Amniotic epithelial cell (primary cell): Measurements from ENCODE around the gene HOXD13.
A peak's percentile ranks its signal among the peaks of the same experiment; 100 is the strongest.

ENCODE experiments used
- DNase-seq: peaks from one replicate; pipeline ENCODE4 v3.0.0-alpha.2; 2010; ENCODE audit warnings: low read depth

Gene HOXD13

DNA sequence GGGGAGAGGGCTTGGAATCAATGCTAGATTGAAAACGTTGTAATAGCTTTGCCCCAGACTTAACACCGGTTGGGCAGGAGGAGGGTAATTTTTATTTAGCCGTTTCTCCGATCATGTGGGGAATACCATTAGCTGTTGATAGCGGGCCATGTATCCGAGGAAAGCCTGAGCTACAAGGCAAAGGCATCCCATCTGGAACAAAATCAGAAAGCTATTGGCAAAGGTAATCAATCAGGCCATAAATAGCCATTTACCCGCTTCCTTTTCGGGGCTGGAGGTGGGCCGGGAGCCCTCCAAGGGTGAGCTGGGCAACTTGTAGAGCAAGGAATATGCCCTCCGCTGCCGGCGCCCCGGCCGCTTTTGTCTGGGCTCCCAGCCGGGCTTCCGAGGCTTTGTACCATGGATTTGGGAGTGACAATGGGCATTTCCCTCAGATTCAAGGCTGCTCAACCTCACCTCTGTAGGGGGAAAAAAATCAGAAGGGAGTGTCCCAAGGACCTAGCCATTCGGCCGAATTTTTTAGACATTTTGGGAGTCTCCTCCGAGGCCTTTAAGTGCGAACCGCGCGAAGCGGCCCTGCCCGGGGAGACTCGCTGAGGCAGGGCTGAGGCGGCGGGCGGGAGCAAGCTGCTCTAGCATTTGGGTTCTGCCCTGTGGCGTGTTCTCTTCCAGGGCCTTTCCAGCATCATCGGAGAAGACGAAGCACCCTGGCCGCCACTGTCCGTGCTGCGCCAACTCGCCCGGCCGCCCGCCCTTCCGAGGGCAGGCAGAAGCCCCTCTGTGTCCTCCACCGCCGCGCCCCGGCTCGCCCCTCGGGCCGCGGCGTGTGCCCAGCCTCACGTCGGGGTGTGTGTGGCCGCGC, 28.9 kb downstream of the HOXD13 start:
- DNase-seq, result no peak

DNA sequence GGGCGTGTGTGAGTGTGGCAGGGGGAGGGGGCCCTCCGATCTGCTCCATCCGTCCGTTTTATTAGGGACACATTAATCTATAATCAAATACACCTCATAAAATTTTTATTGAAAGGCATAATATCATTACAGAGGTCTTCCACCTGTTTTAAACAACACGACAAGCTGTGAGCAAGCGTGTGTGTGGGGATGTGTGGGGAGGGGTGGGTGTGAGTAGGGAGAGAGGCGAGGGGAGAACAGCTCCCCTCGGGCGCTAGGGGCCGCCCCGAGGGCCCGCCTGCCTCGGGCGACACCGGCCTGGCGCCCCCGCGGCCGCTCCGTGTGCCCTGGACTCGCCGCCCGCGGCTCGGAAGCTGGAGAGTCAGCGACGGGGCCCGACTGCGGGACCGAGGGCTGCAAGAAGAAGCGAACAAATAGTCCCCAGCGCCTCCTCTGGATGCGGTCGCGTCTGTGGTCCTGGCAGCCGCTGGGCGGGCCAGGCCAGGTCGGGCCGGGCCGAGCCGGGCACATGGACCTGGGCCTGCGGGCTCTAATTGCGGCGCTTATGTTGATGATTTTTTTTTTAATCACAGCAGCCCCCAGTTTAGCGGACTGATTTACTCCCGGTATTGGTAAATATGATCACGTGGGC, 29.6 kb downstream of the HOXD13 start:
- no peak for DNase-seq

DNA sequence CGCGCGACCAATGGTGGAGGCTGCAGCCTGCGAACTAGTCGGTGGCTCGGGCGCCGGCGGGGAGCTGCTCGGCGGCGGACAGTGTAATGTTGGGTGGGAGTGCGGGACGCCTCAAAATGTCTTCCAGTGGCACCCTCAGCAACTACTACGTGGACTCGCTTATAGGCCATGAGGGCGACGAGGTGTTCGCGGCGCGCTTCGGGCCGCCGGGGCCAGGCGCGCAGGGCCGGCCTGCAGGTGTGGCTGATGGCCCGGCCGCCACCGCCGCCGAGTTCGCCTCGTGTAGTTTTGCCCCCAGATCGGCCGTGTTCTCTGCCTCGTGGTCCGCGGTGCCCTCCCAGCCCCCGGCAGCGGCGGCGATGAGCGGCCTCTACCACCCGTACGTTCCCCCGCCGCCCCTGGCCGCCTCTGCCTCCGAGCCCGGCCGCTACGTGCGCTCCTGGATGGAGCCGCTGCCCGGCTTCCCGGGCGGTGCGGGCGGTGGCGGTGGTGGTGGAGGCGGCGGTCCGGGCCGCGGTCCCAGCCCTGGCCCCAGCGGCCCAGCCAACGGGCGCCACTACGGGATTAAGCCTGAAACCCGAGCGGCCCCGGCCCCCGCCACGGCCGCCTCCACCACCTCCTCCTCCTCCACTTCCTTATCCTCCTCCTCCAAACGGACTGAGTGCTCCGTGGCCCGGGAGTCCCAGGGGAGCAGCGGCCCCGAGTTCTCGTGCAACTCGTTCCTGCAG, 30.3 kb downstream of the HOXD13 start, which contains the start of gene HOXD9:
Gene HOXD9, plus strand, starts transcription at position 37 of the 728 bp plus-strand sequence. Its CDS starts 50 bp downstream, at position 87.
- DNase-seq, result no peak

DNA sequence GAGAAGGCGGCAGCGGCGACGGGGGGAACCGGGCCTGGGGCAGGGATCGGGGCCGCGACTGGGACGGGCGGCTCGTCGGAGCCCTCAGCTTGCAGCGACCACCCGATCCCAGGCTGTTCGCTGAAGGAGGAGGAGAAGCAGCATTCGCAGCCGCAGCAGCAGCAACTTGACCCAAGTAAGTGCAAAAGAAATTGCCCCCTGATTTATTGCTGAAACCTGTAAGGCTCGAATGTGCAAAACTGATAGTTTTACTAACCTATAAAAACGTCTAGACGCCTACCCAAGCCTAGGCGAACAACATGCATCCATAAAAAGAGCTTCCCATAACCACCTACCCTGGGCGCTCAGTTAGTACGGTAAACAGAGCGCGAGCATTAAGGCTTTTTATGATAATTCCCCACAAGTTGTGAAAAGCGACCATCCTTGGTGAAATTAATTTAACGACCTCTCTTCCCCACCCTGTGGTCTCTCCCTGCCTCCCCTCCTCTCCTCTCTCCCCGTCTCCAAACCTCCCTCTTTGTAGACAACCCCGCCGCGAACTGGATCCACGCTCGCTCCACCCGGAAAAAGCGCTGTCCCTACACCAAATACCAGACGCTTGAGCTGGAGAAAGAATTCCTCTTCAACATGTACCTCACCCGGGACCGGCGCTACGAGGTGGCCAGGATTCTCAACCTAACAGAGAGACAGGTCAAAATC, 31.0 kb downstream of the HOXD13 start:
- DNase-seq, result no peak

DNA sequence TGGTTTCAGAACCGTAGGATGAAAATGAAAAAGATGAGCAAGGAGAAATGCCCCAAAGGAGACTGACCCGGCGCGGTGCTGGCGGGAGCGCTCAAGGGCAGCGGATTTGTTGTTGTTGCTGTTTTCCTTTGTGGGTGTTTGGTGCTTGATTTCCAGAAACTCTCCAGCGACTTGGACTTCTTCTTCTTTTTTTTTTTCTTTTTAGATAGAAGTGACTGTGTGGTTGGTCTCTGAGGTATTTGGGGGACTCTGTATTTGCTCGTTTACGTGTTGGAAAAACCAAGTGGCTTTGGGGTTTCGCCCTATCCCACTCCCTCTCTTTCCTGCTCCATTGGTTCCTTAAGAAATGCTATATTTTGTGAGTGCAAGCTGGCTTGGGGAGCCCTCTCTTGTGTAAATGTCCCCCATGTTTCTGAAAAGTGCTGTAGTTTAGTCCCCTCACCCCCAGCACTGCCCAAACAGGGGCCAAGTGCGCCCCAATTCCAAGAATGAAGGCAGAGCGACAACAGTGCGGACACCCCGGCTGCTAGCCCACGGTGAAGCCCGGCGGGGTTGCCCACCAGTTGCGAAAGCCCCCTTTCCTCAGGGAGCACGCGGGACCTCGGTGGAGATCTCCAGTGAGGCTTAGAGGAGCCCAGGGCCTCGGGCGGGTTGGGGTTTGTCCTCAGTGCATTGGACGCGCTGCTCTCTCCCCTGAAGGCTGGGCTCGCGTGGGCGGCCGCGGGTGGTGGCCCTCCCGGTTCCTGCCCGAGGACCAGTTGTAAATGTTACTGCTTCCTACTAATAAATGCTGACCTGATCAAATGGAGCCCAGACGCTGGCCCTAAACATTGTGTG, 31.8 kb downstream of the HOXD13 start:
- DNase-seq, result no peak

DNA sequence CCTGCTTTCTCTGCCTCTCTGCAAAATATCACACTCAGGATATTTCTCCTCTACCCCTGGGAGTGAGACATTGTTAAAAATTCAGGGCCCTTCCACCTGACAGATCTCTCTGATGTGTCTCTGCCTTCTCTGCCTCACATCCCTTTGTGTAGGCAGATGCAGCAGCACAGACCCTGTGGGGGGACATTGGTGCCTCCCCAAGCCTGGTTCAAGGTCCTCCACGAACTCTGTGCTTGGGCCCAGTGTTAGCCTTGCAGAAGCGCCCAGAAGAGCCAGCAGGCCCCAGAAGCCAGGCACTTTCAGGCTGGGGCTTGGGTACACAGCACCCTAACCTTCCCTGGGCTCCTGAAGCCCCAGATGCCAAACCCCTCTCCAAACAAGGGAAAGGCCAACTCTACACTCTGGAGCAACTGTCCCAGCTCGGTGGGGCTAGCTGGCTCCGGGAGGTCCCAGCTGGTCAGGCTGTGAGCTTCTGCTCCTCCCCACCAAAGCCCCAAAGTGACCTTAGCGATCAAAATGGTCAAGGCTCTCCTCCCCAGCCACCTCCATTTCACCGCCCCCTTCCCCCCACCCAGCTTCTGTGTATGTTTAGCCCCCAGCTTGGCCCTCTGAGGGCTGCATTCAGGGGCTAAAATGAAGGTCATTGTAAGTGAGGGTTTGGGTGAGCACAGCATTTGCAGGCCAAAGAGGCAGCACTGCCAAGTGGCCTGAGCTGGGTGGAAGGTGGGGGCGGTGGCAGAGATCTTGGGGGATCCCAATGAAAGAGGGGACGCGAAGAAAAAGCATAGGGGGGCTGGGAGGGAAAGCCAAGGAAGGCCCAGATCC, 32.6 kb downstream of the HOXD13 start:
- DNase-seq, result no peak

DNA sequence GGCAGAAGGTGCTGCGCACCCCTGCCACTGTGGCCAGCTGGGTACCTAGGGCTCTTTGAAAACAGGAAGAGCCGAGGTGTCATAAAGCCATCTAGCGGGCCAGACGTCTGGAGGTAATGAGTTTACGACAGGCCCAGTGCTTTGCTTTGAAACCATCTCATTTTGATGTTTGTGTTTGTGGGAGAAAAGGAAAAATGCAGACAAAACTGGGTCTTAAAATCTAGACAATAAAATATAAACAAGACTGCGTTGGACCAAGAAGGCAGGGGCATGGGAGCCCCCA, 33.2 kb downstream of the HOXD13 start:
- no peak for DNase-seq

DNA sequence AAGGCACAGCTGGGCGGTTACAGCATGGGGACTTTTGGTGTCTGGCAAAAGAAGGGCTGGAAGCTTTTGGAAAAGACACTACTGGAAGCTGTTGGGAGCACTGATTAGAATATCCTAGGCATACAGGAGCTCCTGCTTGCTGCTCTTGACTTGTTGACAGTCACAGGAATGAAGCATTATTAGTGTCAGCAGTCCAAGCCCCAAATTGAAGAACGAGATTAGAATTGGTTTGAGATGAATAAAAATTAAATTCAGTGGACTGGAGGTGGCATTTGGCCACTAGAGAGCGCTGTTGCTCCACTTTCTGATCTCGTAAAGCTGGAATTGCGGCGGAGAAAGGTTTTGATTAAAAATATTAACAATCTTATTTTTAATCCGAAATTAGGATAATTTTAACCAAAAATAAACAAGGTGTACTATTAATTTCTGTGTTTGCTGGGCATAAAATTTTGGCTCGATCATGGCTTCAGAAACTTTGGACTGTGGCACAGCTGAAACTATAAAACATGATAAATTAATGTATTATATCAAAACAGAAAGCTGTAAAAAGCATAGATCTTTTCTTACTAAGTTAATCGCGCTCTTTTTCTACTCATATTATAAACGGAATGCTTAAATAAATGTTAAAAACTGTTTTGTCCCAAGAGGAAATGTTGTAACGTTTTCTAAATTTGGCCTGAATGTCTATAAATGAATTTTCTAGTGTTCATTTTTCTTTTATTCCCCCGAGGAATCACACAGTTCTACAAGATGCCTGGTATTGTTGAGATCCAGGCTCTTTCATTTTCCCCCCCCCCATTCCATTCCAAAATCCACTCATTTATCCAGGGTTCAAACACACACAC, 34.6 kb downstream of the HOXD13 start:
- peak; percentile 44 for DNase-seq

DNA sequence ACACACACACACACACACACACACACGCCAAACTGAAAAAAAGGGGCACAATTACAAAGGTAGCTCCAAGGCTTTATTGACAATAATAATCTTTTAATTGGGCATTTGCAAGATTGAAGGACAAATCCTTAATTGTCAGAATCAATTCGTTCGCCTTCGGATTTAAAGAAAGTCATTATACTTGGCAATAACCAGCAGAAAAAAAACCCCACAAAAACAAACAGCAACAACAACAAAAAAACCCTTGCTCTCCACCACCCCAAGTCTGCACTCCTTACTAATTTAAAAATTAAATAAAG, 35.2 kb downstream of the HOXD13 start:
- no peak for DNase-seq

DNA sequence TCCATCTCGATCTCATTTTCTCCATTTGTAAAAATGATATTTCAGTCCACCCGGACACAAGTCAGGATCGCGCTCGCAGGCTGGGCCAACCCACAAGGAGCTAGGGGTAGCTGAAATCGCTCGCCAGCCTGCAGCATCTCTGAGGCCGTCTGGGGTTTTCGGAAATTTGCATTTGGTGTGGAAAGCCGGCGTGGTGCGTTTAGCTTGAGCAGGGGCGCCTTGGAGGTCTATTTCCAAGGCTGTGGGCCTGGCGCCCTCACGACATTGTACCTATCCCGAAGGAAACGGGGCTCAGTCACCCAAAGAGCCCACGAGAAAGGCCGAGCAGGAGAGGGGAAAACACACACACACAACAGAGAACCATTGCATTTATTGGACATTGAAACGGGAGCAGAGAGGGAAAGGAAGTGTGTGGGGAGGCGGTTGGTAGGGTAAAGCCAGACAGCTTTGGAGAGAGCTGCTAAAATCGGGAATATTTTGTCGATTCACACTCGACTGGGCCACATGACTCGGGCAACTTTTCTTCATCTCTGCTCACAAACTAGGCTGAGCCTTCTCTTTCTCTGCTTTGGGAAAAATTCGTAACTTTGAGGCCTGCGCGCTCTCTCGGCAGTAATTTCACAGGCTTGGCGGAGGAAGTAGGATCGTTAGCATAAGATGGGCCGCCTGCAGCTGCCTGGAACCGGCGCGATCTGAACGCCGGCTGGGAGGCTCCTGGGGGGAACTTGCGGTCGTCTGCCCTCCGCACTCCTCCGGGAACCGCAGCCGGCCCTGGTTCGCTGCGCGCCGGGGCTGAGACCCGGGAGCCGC, 35.9 kb downstream of the HOXD13 start:
- no peak for DNase-seq

DNA sequence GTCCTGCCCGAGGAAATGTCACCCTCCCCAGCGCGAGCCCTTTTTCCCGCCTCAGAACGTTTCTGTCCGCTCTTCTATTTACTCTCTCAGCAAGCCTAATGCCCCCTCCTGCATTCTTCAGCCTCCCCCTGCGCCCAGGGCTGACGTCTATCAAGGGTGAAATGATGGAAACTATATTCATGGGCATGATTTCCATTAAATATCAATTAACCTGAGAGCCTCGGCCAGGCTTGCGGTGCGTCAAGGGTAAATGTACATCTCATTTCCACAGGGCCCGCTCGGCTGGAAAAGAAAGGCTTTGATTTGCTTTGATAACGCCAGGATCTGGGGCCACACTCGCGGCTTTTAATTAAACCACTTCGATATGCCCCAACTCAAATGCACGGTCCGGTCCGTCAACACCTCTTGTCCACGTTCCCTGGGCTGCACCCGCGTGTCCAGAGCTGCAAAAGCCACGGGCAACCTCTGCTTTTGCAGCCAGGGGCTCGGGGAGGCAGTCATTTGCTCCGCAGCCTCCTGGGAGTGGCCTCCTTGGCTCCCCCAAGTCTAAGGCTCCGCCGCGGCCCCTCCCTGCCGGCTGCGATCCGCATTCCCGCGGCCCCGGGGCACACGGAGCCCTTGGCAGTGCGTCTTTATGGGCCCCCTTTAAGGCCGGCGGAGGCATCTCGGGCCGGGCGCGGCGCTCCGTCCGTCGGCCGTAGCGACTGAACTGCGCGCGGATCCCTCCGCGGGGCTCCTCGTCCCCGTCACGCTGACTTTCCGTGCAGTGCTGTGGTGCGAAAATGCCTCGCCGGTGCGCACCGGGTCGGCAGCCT, 36.7 kb downstream of the HOXD13 start, which contains the start of gene HOXD8:
Gene HOXD8, plus strand, starts transcription at position 724 of the 815 bp plus-strand sequence. CDS start 662 bp downstream, outside the sequence.
- peak; percentile 72 for DNase-seq

DNA sequence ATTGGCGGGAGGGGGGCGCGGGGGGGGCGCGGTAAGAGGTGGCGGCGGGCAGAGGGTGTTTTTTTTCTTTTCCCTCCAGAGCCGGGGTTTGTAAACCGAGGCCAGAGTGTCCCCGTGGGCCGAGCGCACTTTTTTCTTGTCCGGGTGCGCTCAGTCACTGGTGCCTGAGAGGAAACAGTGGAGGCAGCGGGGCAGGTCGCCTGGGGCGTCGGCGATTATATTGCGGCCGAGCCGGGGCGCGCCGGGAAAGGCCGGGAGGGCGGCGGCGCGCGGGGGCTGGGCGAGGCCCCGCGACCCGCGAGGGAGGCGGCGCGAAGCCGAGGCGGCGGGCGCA, 37.3 kb downstream of the HOXD13 start:
- no peak for DNase-seq

DNA sequence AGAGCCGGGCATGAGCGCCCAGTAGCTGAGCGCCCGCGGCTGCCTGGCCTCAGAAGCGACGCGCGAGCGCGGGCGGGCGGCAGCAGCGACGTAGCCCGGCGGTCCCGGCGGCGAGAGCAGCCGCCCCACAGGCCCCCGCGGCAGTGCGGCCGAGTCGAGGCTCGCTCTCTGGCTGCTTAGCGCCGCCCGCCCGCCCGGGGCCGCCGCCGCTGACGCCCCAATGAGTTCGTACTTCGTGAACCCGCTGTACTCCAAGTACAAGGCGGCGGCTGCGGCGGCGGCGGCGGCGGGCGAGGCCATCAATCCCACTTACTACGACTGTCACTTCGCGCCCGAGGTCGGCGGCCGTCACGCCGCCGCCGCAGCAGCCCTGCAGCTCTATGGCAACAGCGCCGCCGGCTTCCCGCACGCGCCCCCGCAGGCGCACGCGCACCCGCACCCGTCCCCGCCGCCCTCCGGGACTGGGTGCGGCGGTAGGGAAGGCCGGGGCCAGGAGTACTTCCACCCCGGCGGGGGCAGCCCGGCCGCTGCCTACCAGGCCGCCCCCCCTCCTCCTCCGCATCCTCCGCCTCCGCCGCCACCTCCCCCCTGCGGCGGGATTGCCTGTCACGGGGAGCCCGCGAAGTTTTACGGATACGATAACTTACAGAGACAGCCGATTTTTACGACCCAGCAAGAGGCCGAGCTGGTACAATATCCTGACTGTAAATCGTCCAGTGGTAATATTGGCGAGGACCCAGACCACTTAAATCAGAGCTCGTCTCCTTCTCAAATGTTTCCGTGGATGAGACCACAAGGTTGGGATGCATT, 37.8 kb downstream of the HOXD13 start:
- peak; percentile 29 for DNase-seq

DNA sequence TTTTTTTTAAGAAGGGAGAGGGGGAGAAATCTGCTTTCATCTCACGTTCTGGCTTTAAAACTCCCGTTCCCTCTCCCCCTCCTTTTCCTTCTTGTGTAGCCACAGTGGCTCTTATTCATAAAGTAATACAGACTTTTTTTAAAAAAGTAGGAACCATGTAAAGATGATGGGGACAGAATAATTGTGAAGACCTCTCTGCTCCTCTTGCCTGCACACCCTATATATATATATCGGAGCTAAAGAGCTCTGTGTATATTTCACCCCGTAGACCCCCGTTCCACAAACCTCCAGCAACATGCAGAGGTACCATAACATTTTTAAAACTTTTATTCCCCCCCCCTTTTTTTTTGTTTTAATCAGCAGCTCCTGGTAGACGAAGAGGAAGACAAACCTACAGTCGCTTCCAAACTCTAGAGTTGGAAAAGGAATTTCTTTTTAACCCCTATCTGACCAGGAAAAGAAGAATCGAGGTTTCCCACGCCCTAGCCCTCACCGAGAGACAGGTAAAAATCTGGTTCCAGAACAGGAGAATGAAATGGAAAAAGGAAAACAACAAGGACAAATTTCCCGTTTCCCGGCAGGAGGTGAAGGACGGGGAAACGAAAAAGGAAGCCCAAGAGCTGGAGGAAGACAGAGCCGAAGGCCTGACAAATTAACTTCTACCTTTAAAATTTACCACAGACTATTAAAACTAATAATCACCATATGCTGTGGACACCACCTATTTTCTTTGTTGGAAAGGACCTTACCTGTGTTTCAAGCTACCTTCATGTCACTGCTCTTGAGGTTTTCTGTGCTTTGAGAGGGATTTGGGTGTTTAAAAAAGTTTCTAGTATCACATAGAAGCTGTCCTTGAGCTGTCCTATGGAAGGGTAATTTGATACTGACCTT, 38.7 kb downstream of the HOXD13 start:
- DNase-seq, result no peak

DNA sequence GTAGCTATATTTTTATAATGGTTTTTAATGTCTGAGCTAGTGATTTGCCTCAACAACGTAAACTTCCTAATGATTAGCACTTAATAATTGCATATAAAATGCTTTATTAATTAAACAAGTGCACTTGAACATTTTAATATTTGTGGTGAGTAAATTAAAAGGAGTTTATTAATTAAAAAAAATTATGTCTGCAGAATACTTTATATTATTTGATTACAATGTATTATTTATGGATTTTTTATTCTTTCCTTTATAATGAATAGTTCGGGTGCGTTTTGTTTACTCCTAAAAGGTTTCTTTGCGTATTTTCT, 39.3 kb downstream of the HOXD13 start:
- DNase-seq, result no peak
